Neuronal stem cell (in vitro differentiated cells): ENCODE data around the gene CEP20.
A peak's percentile ranks its signal among the peaks of the same experiment; 100 is the strongest.

Experiments used
- DNase-seq: peaks from one replicate; pipeline ENCODE4 v3.0.0-alpha.2; 2013; ENCODE audit warnings: low spot score
- H2AFZ ChIP-seq: one replicate; pipeline ENCODE4 v1.6.1; 2013; ENCODE audit warnings: mild to moderate bottlenecking, low read length, inconsistent platforms
- H2AK5ac ChIP-seq: 2 replicates; pipeline ENCODE4 v1.6.1; 2013; ENCODE audit warnings: low read depth, mild to moderate bottlenecking, inconsistent platforms, low read length, moderate library complexity, mixed read lengths
- H2BK120ac ChIP-seq: 2 replicates; pipeline ENCODE4 v1.6.1; 2013; ENCODE audit warnings: low read depth, mild to moderate bottlenecking, inconsistent platforms, low read length, moderate library complexity, mixed read lengths
- H2BK12ac ChIP-seq: one replicate; pipeline ENCODE4 v1.6.1; 2013; ENCODE audit warnings: low read length, inconsistent platforms
- H2BK15ac ChIP-seq: 2 replicates; pipeline ENCODE4 v1.6.1; 2013; ENCODE audit warnings: mild to moderate bottlenecking, low read length, inconsistent platforms, mixed read lengths
- H2BK5ac ChIP-seq: one replicate; pipeline ENCODE4 v1.6.1; 2013; ENCODE audit warnings: inconsistent platforms, mild to moderate bottlenecking, low read length, moderate library complexity
- H3K14ac ChIP-seq: one replicate; pipeline ENCODE4 v1.6.1; 2013; ENCODE audit warnings: low read length, inconsistent platforms
- H3K18ac ChIP-seq: 2 replicates; pipeline ENCODE4 v1.6.1; 2013; ENCODE audit warnings: low read length, inconsistent platforms
- H3K23ac ChIP-seq: 2 replicates; pipeline ENCODE4 v1.6.1; 2013; ENCODE audit warnings: low read depth, mild to moderate bottlenecking, mixed read lengths, low read length, inconsistent platforms; ENCODE audit not compliant: poor library complexity
- H3K27ac ChIP-seq: replicated peaks from 3 replicates; pipeline ENCODE4 v1.5.1; 2013; ENCODE audit warnings: low read length, inconsistent platforms
- H3K27me3 ChIP-seq, 3 experiments: 2 replicates each; pipeline ENCODE4 v1.6.1; 2013; ENCODE audit warnings: low read length in 3 of 3, mild to moderate bottlenecking in 2 of 3, inconsistent platforms in 1 of 3, low read depth in 1 of 3, mixed read lengths in 1 of 3, moderate library complexity in 1 of 3; ENCODE audit not compliant: control insufficient read depth in 3 of 3, insufficient read depth in 3 of 3
- H3K36me3 ChIP-seq, 2 donors: replicated peaks in 1 of 2; 2 replicates each; pipeline ENCODE4 v1.6.1; 2013; ENCODE audit warnings: low read length in 2 of 2; ENCODE audit not compliant: control insufficient read depth in 2 of 2, insufficient read depth in 2 of 2
- H3K4ac ChIP-seq: 2 replicates; pipeline ENCODE4 v1.6.1; 2013; ENCODE audit warnings: inconsistent platforms, mild to moderate bottlenecking, low read length, moderate library complexity
- H3K4me1 ChIP-seq, 2 donors: 1 replicate in 1 of 2; 2 replicates in 1 of 2; pipeline ENCODE4 v1.6.1; 2013; ENCODE audit warnings: low read length in 2 of 2, low read depth in 1 of 2; ENCODE audit not compliant: control insufficient read depth in 2 of 2, insufficient read depth in 1 of 2
- H3K4me2 ChIP-seq: one replicate; pipeline ENCODE4 v1.6.1; 2013; ENCODE audit warnings: mild to moderate bottlenecking, low read length, inconsistent platforms; ENCODE audit not compliant: insufficient read depth, poor library complexity, severe bottlenecking
- H3K4me3 ChIP-seq, 2 donors: 2 replicates each; pipeline ENCODE4 v1.5.1; 2013; ENCODE audit warnings: low read length in 2 of 2, mild to moderate bottlenecking in 2 of 2, inconsistent platforms in 1 of 2, moderate library complexity in 1 of 2
- H3K79me1 ChIP-seq: one replicate; pipeline ENCODE4 v1.6.1; 2013; ENCODE audit warnings: low read depth, mild to moderate bottlenecking, inconsistent platforms, low read length, moderate library complexity
- H3K9ac ChIP-seq: one replicate; pipeline ENCODE4 v1.6.1; 2013; ENCODE audit warnings: mild to moderate bottlenecking, low read depth, low read length, inconsistent platforms; ENCODE audit not compliant: poor library complexity
- H3K9me3 ChIP-seq, 2 donors: replicated peaks in 1 of 2; 2 replicates each; pipeline versions ENCODE3 to v1.6.1; 2013; ENCODE audit warnings: low read length in 2 of 2, mild to moderate bottlenecking in 2 of 2, inconsistent platforms in 1 of 2, low read depth in 1 of 2, mixed read lengths in 1 of 2, moderate library complexity in 1 of 2; ENCODE audit not compliant: control insufficient read depth in 2 of 2, insufficient read depth in 1 of 2
- H4K8ac ChIP-seq: one replicate; pipeline ENCODE4 v1.6.1; 2013; ENCODE audit warnings: low read depth, mild to moderate bottlenecking, inconsistent platforms, low read length, moderate library complexity
- H4K91ac ChIP-seq: one replicate; pipeline ENCODE4 v1.6.1; 2013; ENCODE audit warnings: low read length, low read depth, mild to moderate bottlenecking, inconsistent platforms; ENCODE audit not compliant: poor library complexity
- WGBS, 2 donors: extraction: QIAGEN DNeasy Blood & Tissue Kit; methylation state at CpG; one replicate each; pipeline ENCODE4 v1.1.7; 2013; ENCODE audit warnings: missing lambda C conversion rate in 2 of 2, mixed read lengths in 1 of 2; ENCODE audit not compliant: insufficient read length in 2 of 2, insufficient replicate concordance in 1 of 2; ENCODE audit errors: extremely low coverage in 2 of 2; 5-methylcytosine and 5-hydroxymethylcytosine counted together

The CEP20 gene

GRCh38 chr16:15891508-15891907 is 3.1 kb upstream of the CEP20 start:
- Histone ChIP-seq H3K9ac (no peak overlapping the region), H2BK5ac (no peak overlapping the region), H3K18ac (no peak overlapping the region), H4K8ac (no peak overlapping the region), H3K14ac (no peak overlapping the region), H2AFZ (no peak overlapping the region), H3K9me3 (no peaks in the 10 kb centered on the region), H3K27ac (no peak overlapping the region), H3K4me2 (no peak overlapping the region), H3K79me1 (no peaks in the 10 kb centered on the region), H3K27me3 (peaks cover 0 to 3% (median 0%) of the 10 kb centered on the region in 3 experiments), H2AK5ac (no peak overlapping the region), H2BK15ac (no peak overlapping the region), H3K23ac (no peak overlapping the region), H3K4me1 (peaks cover 4 to 7% of the 10 kb centered on the region in 2 donors), H4K91ac (no peak overlapping the region), H2BK120ac (no peak overlapping the region), H3K4ac (no peak overlapping the region), H3K36me3 (peaks cover 0 to 2% of the 10 kb centered on the region in 2 donors), H3K4me3 (no peak overlapping the region), H2BK12ac (no peak overlapping the region)
- DNase-seq: no peak
- WGBS, 2 donors: no CpG with 5 or more reads among the region's 3 CpGs

GRCh38 chr16:15887283-15887682 is 1.1 kb downstream of the CEP20 start:
- H3K36me3 ChIP-seq: peaks cover 2 to 20% of the 10 kb centered on the region in 2 donors
- H3K27me3 ChIP-seq: no peaks in the 10 kb centered on the region
- peaks cover 4 to 7% of the 10 kb centered on the region in 2 donors for H3K4me1 ChIP-seq
- no peak overlapping the region for H3K9ac ChIP-seq
- H2BK120ac ChIP-seq: no peak overlapping the region
- H4K8ac ChIP-seq: no peak overlapping the region
- no peak overlapping the region for H2AFZ ChIP-seq
- no peak overlapping the region for H3K4me2 ChIP-seq
- no peak overlapping the region for H3K4ac ChIP-seq
- no peak overlapping the region for H2BK12ac ChIP-seq
- WGBS, 2 donors: no CpG with 5 or more reads among the region's 4 CpGs
- H2BK5ac ChIP-seq: no peak overlapping the region
- H3K4me3 ChIP-seq: peak overlapping the region in 1 of 2 donors; percentile 78
- H3K23ac ChIP-seq: no peak overlapping the region
- H3K79me1 ChIP-seq: peaks cover 2% of the 10 kb centered on the region
- no peaks in the 10 kb centered on the region for H3K9me3 ChIP-seq
- no peak overlapping the region for H3K14ac ChIP-seq
- H2AK5ac ChIP-seq: no peak overlapping the region
- no peak overlapping the region for H3K18ac ChIP-seq
- no peak for DNase-seq
- no peak overlapping the region for H2BK15ac ChIP-seq
- no peak overlapping the region for H4K91ac ChIP-seq
- H3K27ac ChIP-seq: no peak overlapping the region

GRCh38 chr16:15886078-15886477 is 2.3 kb downstream of the CEP20 start:
- H2BK5ac ChIP-seq: no peak overlapping the region
- H3K4ac ChIP-seq: no peak overlapping the region
- H3K23ac ChIP-seq: no peak overlapping the region
- H3K27ac ChIP-seq: no peak overlapping the region
- no peak overlapping the region for H4K8ac ChIP-seq
- peaks cover 4 to 7% of the 10 kb centered on the region in 2 donors for H3K4me1 ChIP-seq
- H3K14ac ChIP-seq: no peak overlapping the region
- no peak overlapping the region for H2BK120ac ChIP-seq
- DNase-seq: no peak
- peaks cover 2% of the 10 kb centered on the region for H3K79me1 ChIP-seq
- no peak overlapping the region for H3K4me2 ChIP-seq
- no peak overlapping the region for H3K18ac ChIP-seq
- no peak overlapping the region for H4K91ac ChIP-seq
- no peak overlapping the region for H2AFZ ChIP-seq
- H2BK12ac ChIP-seq: no peak overlapping the region
- H3K4me3 ChIP-seq: no peak overlapping the region
- H2BK15ac ChIP-seq: no peak overlapping the region
- peaks cover 4 to 32% of the 10 kb centered on the region in 2 donors for H3K36me3 ChIP-seq
- no peaks in the 10 kb centered on the region for H3K9me3 ChIP-seq
- no CpG with 5 or more reads among the region's 1 CpG for WGBS, 2 donors
- no peak overlapping the region for H2AK5ac ChIP-seq
- H3K27me3 ChIP-seq: no peaks in the 10 kb centered on the region
- no peak overlapping the region for H3K9ac ChIP-seq

- H3K27ac ChIP-seq: no peak overlapping the region
- H3K4ac ChIP-seq: no peak overlapping the region
- no peak overlapping the region for H4K91ac ChIP-seq
- H2AFZ ChIP-seq: no peak overlapping the region
- H2BK5ac ChIP-seq: no peak overlapping the region
- H3K9ac ChIP-seq: no peak overlapping the region
- no peaks in the 10 kb centered on the region for H3K27me3 ChIP-seq
- H3K4me1 ChIP-seq: peaks cover 4 to 7% of the 10 kb centered on the region in 2 donors
- peaks cover 4 to 36% of the 10 kb centered on the region in 2 donors for H3K36me3 ChIP-seq
- H3K9me3 ChIP-seq: no peaks in the 10 kb centered on the region
- no peak overlapping the region for H3K23ac ChIP-seq
- H2BK15ac ChIP-seq: no peak overlapping the region
- no peak overlapping the region for H2BK120ac ChIP-seq
- DNase-seq: no peak
- no peak overlapping the region for H2BK12ac ChIP-seq
- WGBS, 2 donors: no CpG with 5 or more reads among the region's 5 CpGs
- no peak overlapping the region for H3K14ac ChIP-seq
- no peak overlapping the region for H2AK5ac ChIP-seq
- H4K8ac ChIP-seq: no peak overlapping the region
- no peak overlapping the region for H3K18ac ChIP-seq
- no peak overlapping the region for H3K4me3 ChIP-seq
- no peak overlapping the region for H3K4me2 ChIP-seq
- peaks cover 2% of the 10 kb centered on the region for H3K79me1 ChIP-seq
Measured at GRCh38 chr16:15885560-15886001, 2.8 kb downstream of the CEP20 start.
